Stimulated activated CD8-positive, alpha-beta memory T cell treated with anti-CD3 and anti-CD28 coated beads, Interleukin-4, amount 100 ng/mL, for 48 hours (primary cell): ENCODE data around the gene ALLC.
A peak's percentile ranks its signal among the peaks of the same experiment; 100 is the strongest.

Experiments used
- DNase-seq: peaks from one replicate; pipeline ENCODE4 v3.0.0-alpha.2; 2020

Gene ALLC

DNA sequence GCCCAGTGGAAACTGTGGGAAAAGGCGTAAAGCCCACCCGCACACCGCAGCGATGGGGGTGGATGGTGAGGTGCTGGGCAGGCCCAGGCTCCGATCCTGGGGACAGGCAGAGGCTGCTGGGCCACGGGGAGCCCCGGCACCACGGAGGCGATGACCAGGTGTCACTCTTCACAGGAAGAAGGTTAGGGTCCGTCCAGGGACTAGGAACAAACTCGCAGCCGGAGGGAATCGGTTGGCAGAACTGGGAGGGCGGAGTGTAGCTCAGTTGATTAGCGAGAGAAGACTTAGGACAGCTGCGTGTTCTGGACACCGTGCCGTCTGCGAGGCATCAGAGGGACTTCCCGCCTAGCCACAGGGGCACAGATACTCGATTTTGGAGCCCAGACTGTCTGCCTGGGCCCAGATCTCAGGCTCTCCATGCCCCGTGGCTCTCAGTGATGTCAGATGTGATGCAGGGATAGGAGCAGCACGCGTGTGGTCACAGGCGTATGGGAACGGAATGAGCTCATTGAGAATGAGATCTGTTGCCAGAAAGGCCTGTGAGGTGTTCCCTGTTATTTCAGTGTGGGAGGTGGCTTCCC lies 16.1 kb upstream of the ALLC start:
- DNase-seq = no peak

DNA sequence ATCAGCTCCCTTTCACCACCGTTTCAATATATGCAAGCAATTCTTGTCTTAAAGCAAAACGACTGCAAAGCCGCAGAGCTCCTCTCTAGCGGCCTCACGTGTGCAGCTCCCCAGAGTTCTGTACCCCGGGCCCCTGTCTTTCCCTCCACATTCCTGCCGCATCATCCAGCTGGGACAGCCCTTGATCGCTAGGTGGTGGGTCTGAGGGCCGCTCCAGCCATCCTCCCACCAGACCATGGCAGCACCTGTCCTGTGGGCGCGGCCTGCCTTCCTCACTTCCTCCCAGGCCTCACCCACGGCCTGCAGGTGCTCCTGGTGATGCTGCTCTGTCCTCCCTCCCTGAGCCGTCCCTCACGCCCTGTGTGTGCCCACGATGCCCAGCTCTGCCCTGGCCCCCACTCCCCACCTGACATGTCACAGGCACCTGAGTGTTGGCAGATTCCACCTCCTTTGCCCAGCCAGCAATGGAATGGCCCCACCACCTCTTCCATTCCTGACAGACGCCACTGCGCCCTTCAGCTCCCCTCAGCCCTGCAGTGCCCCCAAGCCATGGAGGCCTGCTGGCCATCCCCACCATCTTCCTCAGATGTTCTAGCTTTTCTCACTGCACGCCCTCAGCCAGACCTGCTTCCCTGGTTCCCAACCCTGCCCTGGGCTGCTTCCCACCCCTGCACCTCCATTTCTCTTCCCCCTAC lies 15.3 kb upstream of the ALLC start:
- no peak for DNase-seq

GRCh38 chr2:3643371-3644245 lies 14.4 kb upstream of the ALLC start:
- DNase-seq = no peak

DNA sequence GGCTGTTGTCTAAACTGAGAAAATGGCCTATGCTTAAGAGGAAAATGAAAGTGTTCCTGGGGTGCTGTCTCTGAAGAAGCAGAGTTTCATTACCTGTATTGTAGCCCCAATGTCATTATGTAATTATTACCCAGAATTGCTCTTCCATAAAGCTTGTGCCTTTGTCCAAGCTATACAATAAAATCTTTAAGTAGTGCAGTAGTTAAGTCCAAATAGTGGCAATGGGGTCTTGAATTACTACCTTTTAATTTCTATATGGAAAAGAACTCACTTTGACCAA lies 13.8 kb upstream of the ALLC start:
- DNase-seq = no peak

- no peak for DNase-seq
Observed at GRCh38 chr2:3644891-3645605, 13.0 kb upstream of the ALLC start.

DNA sequence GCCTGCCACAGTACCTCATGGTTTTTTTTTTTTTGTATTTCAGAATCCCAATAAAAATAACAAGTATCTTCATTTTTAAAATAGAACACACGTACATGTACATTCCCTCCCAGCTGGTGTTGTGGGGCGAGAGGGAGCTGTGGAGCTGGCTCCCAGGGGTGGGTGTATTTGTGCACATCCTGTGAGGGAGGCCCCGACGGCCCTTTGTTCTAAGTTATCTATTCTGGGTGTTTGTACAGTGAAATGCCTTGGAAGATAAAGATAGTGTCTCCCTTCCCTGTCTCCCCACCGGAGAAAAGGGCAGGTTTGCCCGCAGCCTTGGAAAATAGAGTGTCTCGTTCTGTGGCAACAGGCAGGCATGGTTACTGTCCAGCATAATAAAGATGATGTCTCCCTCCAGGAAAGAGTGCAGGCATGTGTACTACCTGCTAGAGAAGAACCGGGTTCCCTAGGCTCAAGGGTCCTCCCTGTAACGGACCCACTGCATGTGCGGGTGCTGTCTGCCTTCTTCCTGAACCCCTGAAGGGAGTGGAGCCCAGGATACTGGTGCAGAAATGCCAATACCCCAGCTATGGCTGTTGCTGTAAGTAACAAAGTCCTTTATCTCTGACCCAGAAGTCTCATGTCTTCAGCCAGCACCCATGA lies 12.1 kb upstream of the ALLC start:
- no peak for DNase-seq

GRCh38 chr2:3646446-3646845 lies 11.6 kb upstream of the ALLC start:
- no peak for DNase-seq

GRCh38 chr2:3647246-3647645 lies 10.8 kb upstream of the ALLC start:
- DNase-seq = no peak

DNA sequence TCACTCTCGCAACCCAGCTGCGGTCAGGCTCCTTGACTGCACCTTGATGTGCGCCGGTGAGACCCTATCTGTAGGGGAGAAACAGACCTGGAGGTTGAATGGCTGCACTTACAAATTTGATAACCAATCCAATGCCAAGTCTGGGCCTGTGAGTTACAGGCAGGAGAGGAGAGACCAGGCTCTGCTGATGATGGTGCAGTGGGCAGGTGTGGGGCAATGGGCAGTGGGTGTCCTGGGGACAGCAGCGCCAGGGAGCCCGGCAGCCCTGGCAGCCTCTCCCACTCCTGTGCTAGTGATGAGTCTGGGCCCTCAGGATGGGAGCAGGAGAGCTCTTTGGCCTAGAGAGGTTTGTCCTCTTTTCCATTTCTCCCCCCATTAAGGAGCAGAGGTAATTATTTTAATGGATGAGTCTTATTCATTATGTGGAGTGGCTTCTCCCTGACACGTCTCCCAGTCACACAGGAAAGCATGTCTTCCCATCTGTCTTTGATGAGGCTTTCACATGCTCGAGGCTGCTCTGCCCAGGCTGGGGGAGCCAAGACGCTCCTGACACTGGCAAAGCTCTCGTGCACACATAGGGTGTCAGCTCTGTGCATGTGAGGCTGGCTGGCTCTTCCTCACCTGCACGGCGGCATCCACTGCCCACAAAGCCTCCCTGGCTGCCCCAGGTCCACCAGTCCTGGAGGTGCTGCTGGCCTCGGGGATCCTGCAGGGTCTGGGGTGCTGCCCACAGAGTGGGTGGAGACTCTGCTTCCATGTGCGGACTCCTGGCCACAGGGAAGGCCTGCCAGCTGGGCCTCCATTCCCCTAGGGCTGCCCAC lies 10.0 kb upstream of the ALLC start:
- DNase-seq = no peak

DNA sequence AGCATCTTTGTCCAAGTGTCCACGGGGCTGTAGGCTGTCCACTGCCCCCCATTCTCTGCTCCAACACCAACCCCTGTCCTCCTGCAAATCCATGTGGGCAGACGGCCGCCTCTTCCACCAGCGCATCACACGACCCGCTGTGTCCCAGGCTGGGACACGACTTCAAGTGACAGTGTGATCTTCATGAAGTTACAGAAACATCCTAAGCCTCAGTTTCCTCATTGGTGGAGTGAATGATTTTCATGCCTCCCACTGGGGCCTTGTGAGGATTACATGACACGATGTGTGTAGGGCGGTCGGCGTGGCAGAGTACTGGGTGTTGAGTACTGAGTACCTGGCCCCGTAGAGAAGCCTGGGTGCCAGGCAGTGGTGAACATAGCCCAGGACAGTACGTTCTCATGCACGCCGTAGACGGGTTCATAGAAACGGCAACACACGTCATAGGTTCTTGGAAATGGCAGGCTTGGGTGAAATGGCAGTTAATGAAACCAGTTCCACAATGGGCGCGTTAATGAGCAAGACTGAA lies 9.3 kb upstream of the ALLC start:
- no peak for DNase-seq

DNA sequence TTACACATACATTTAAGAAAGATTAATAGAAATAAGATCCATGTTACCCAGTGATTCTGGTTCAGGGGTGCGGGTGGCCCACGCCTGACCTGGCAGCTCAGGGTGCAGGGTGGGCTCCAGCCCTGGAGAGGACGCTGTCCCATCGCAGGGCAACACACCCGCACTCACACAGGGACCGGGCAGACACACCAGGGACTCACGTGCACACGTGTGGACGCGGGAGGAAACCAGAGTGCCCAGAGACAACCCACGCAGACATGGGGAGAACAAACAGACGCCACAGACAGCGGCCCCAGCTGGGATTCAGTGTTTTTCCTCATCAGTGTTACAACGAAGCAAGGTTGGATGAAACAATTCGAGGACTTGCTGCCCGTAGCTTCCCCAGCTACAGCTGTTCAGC lies 8.4 kb upstream of the ALLC start:
- no peak for DNase-seq

DNA sequence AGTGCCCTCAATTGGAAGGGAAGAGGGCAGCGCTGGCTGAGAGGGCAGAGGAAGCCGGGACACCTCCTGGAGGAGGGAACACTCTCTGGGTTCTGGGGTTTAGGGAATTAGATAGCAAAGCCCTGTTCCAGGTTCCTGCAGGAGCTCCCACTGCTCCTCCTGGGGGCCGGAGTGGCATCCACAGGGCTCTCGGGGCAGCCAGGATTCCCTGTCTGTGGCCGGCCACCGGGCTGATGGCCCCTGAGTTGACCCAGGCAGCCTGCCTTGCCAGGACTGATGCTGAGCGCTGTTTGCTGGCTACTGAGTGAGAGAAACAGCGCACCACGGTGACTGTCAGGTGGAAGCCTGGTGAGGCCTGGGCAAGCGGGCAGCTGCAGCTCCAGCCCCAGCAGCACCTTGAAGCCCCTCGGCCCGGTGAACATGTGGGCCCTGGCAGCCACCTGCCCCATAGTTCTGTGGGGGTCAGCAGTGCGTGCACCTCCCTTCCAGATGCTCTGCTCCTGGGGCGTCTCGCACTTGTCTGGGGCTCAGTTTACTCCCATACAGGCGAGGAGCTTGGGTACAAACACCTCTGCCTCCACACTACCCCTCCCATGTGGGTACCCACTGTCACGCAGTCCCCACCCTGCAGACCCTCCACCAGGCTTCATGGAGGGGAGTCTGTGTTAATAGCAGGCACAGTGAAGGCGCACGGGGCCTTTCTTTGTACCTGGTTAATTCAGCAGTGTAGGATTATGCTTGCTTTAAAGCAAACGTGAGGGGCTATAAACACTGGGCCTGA lies 7.7 kb upstream of the ALLC start:
- DNase-seq = no peak

- peak; percentile 73 for DNase-seq
Observed at GRCh38 chr2:3651691-3652648, 6.0 kb upstream of the ALLC start.

GRCh38 chr2:3652896-3653625 lies 4.9 kb upstream of the ALLC start:
- DNase-seq = no peak

GRCh38 chr2:3654011-3654410 lies 4.0 kb upstream of the ALLC start:
- DNase-seq = no peak

DNA sequence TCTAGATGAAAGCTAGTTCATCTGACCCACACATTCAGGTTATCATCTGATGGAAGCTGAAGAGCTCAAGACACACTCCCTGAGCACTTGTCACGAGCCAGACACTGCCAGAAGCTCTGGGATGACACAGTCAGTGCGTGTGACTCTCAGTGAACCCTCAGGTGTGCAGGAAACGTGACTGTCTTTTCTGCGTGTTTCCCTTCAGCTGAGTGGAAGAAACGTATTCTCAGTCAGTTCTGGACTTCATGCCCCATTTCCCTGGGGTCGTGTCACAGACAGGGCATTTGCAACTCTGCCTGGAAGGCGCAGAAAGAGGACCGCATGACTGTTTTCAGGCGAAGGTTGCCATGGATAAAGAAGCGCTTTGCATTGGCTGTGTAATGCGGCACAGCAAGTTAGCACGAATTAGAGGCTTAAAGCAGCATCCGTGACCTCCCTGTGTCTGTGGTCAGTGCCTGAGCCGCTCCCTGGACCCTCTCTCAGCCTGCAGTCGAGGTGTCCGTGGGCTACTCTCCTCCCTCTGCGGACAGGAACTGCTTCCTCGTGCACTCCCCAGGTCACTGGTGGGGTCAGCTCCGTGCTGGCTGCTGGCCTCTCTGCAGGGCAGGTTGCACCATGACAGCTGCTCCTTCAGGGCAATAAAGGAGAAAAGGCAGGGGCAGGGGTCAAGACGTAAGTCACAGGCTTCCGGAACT lies 3.3 kb upstream of the ALLC start:
- no peak for DNase-seq

DNA sequence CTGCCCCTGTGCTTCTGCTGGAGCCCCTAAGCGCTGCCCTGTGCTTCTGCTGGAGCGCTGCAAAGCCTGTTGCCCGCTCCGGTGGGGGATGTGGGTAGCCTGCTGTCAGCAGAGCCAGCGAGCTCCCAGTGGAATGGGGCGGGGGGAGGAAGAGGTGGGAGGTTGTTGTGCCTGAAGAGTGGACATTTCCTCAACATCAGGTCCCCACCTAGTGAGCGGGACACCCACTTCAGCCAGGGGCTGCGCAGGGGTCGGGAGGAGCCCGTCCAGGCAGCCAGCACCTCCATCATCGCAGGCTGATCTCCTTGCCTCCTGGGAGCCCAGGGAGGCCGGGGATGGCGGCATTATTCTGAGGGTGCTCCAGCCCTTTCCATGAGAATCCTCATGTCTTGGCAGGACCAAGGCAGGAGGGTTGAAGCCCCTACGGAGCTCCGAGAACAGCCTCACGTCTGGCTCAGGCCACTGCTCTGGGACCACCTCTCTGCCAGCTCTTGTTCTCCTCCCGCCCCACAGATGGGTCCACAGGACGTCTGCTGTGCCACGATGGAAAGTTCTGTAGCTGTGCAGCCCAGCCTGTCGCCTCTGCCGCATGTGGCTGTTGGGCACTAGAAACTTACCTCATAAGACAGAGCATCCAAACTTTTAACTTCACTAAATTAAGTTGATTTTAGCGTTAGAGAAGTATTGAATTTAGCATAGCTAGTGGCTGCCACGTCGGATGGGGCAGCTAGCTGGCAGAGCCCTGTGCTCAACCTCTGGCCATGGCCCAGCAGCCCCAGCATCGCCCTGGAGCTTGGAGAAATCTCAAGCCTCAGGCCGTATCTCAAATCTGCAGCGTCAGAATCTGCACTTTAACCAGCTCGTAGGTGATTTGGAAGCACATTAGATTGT lies 1.9 kb upstream of the ALLC start:
- no peak for DNase-seq
